Common myeloid progenitor, CD34-positive (primary cell): Measurements from ENCODE around the gene PCDH18.
"Not testable (repeated sequence)": the region's sequence is repeated elsewhere in the genome, so short reads cannot be mapped to it uniquely, and the experiment has no call there.

Source experiments
- CTCF ChIA-PET: fragments of 350-600 bp; sonication (Branson Sonifier 250); formaldehyde crosslinking; loops from one replicate; lab custom pipeline; 2021; ENCODE audit warnings: antibody characterized with exemption; lab: Charles Lee
- POLR2A ChIA-PET: fragments of 350-600 bp; sonication (Branson Sonifier 250); formaldehyde crosslinking; loops from one replicate; lab custom pipeline; 2021; ENCODE audit warnings: antibody characterized with exemption; lab: Charles Lee
- DNase-seq, 3 donors: peaks; one replicate each; pipeline versions ENCODE4 v3.0.0 to v3.0.0-alpha.2; 2013
- H3K27ac ChIP-seq, 2 experiments: 1 replicate in 1 of 2; 2 replicates in 1 of 2; pipeline ENCODE4 v1.7.0; 2013; ENCODE audit warnings: inconsistent platforms in 2 of 2, low read length in 2 of 2, mild to moderate bottlenecking in 2 of 2, low read depth in 1 of 2, moderate library complexity in 1 of 2; ENCODE audit not compliant: severe bottlenecking in 2 of 2, insufficient read depth in 1 of 2, poor library complexity in 1 of 2
- H3K27me3 ChIP-seq, 5 experiments: replicated peaks in 2 of 5; 1 replicate in 3 of 5; 2 replicates in 2 of 5; pipeline versions ENCODE4 v1.6.1 to v1.7.0; 2013; ENCODE audit warnings: low read length in 4 of 5, mild to moderate bottlenecking in 2 of 5, moderate library complexity in 2 of 5, inconsistent platforms in 1 of 5; ENCODE audit not compliant: insufficient read depth in 5 of 5, control insufficient read depth in 4 of 5
- H3K36me3 ChIP-seq, 4 experiments: 1 replicate in 2 of 4; 2 replicates in 2 of 4; pipeline versions ENCODE4 v1.6.1 to v1.7.0; 2013; ENCODE audit warnings: low read length in 3 of 4, control low read depth in 1 of 4, mild to moderate bottlenecking in 1 of 4; ENCODE audit not compliant: control insufficient read depth in 4 of 4, insufficient read depth in 4 of 4
- H3K4me1 ChIP-seq, 4 experiments: 1 replicate in 3 of 4; 2 replicates in 1 of 4; pipeline versions ENCODE4 v1.6.1 to v1.7.1; 2013; ENCODE audit warnings: low read length in 3 of 4, mild to moderate bottlenecking in 3 of 4, control low read depth in 1 of 4, inconsistent platforms in 1 of 4, moderate library complexity in 1 of 4; ENCODE audit not compliant: control insufficient read depth in 4 of 4, insufficient read depth in 4 of 4; ENCODE audit errors: control extremely low read depth in 1 of 4
- H3K4me3 ChIP-seq, 7 experiments: 1 replicate in 4 of 7; 2 replicates in 3 of 7; pipeline versions ENCODE4 v1.5.1 to v1.7.0; 2013; ENCODE audit warnings: mild to moderate bottlenecking in 7 of 7, low read length in 6 of 7, moderate library complexity in 6 of 7, inconsistent platforms in 2 of 7, low read depth in 2 of 7, control low read depth in 1 of 7; ENCODE audit not compliant: insufficient read depth in 4 of 7, control insufficient read depth in 1 of 7; ENCODE audit errors: extremely low read depth in 1 of 7
- H3K9me3 ChIP-seq, 5 experiments: 1 replicate in 4 of 5; 2 replicates in 1 of 5; pipeline versions ENCODE4 v1.6.1 to v1.7.1; 2013; ENCODE audit warnings: low read length in 4 of 5, mild to moderate bottlenecking in 2 of 5, inconsistent platforms in 1 of 5, low read depth in 1 of 5, moderate library complexity in 1 of 5; ENCODE audit not compliant: control insufficient read depth in 4 of 5, insufficient read depth in 2 of 5; ENCODE audit errors: control extremely low read depth in 1 of 5
- WGBS: methylation state at CpG from one replicate; pipeline ENCODE4 v1.1.5; 2013; ENCODE audit not compliant: insufficient coverage; 5-methylcytosine and 5-hydroxymethylcytosine counted together

Gene PCDH18

DNA sequence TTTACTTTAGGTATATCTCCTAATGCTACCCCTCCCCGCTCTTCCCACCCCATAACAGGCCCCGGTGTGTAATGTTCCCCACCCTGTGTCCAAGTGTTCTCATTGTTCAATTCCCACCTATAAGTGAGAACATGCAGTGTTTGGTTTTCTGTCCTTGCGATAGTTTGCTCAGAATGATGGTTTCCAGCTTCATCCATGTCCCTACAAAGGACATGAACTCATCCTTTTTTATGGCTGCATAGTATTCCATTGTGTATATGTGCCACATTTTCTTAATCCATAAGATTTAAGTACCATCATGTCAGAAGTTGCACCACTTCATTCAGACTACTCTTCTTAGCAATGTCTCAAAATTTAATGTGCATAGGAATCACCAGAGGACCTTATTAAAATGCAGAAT, 5.5 kb upstream of the PCDH18 start:
- POLR2A ChIA-PET, H3K27me3 ChIP-seq, H3K4me1 ChIP-seq, CTCF ChIA-PET, H3K27ac ChIP-seq, H3K9me3 ChIP-seq, DNase-seq, H3K4me3 ChIP-seq, H3K36me3 ChIP-seq: not testable (repeated sequence)
- no CpG with 5 or more reads among the region's 3 CpGs for WGBS

DNA sequence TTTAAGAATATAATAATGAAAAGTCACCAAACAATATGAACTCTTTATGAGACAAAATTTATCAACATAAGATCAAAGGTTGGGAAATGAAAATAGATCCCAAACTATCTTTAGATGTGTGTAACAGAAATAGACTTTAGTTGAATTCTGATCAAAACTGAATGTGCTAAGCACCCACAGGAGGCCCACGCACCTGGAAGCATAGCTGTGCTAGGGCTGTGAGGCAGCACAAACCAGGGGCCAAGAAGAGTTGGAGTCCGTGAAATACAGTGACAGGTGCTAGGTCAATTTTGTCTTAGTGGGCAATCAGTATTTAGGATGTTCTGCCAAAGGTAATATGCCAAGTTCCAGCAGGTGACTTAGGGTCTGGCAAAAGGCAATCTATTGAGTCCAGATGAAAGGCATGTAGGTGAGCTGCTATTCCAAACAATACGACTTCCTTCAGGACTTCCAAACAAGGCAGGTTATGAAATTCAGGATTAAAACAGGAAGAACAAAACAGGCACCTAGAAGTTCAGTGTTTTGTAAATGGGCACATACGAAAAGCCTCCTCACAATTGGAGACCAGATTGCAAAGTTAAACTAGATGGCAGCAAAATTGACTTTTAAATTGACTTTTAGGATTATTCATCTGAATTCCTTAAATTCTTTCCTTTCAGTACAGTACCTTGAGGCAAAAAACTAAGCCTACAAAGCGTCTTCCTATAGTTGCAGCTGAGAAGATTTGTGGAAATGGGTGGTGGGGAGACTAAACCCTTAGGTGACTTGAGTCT, 4.7 kb upstream of the PCDH18 start:
- H3K4me1 ChIP-seq: no peaks in the 10 kb centered on the region
- H3K9me3 ChIP-seq: no peaks in the 10 kb centered on the region
- H3K27me3 ChIP-seq: peaks cover under 1 to 10% (median 5%) of the 10 kb centered on the region in 5 experiments
- CTCF ChIA-PET: no interaction called here
- 97% methylated on average over 3 of the region's 5 CpGs for WGBS
- POLR2A ChIA-PET: no interaction called here
- DNase-seq: no peak
- no peaks in the 10 kb centered on the region for H3K36me3 ChIP-seq
- no peak overlapping the region for H3K4me3 ChIP-seq
- no peak overlapping the region for H3K27ac ChIP-seq

DNA sequence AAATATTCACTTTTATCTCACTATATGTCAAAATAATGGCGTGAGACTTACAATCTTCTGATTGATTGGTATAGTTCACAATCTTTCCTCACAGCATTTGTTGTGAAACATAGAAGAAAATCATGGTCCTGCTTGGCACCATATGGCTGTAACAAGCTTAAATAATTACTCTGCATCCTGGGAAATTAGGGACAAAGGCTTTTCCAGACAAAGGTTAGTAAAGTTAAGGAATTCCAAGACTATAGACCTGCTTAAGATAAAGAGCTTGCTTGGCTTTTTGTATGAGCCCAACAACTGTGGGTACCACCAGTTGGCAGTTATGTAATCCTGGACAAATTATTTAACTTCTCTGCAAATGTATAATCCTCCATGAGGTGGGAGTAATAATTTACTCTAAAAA, 3.4 kb upstream of the PCDH18 start:
- ChIA-PET CTCF (no interaction called here), POLR2A (no interaction called here)
- no peaks in the 10 kb centered on the region for H3K9me3 ChIP-seq

DNA sequence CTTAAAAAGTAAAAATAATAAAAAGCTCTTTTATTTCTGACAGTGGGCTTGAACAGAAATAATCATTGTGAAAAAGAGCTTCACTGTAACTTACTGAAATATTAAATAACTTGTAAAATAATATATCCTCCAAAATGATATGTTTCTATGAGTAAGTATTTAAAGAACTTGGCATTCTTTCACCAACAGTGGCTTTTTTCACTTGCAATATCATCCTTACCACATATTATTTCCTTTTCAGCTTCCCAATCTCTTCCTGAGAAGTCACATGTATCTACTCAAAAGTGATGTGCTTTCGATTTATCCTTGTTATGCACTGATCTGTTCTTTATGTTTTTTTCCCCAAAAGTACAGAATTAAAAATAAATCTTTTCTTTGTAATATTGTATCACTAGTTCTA, 2.2 kb upstream of the PCDH18 start:
- no peaks in the 10 kb centered on the region for H3K9me3 ChIP-seq
- no peak for DNase-seq
- H3K27ac ChIP-seq: no peak overlapping the region
- no peaks in the 10 kb centered on the region for H3K36me3 ChIP-seq
- CTCF ChIA-PET: no interaction called here
- POLR2A ChIA-PET: no interaction called here
- no peaks in the 10 kb centered on the region for H3K4me1 ChIP-seq
- no CpG with 5 or more reads among the region's 1 CpG for WGBS
- H3K4me3 ChIP-seq: no peak overlapping the region
- peaks cover 4 to 19% (median 11%) of the 10 kb centered on the region in 5 experiments for H3K27me3 ChIP-seq

More for the DNA sequence above, 3.4 kb upstream of the PCDH18 start:
- WGBS: no CpG with 5 or more reads among the region's 1 CpG
- Histone ChIP-seq H3K27ac (no peak overlapping the region), H3K4me3 (no peak overlapping the region), H3K27me3 (peaks cover 4 to 19% (median 11%) of the 10 kb centered on the region in 5 experiments), H3K4me1 (no peaks in the 10 kb centered on the region), H3K36me3 (no peaks in the 10 kb centered on the region)
- no peak for DNase-seq

DNA sequence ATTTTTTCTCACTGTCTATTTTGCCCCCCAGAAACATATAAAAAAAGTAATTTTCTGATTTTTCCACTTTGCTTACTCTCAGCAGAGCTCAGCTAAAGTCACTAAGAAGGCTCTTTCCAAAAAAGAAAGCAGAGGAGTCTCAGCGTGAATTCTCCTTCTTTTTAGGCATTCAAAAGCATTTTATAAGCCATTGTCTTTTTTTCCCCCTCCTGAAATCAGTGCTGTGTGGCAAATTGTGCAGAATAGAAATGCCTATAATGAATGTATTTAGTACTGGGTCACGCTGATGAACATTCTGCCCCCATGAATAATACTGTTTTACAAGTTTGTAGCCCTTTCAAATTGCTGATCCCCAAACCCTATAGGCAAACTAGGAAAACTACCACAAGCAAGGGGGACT, 1.6 kb upstream of the PCDH18 start:
- CTCF ChIA-PET: no interaction called here

DNA sequence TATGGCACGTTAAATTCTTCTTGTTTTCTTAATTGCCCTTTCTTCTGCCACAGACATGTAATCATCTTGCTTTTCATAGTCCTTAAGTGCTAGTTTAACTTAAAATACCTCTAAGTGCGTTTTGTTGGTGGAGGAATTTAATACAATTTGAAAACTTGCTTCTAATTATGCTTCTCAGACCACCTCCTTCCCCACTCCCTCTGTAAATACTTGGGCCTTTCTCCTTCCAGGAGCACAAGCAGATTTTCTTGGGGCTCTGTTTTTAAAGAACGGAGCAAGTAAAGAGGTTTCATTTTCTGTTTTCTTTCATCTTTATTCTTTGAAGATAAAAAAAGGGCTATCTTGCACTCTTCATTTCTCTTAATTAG, 559 bp upstream of the PCDH18 start:
- POLR2A ChIA-PET: no interaction called here
- Histone ChIP-seq H3K9me3 (no peaks in the 10 kb centered on the region), H3K27ac (no peak overlapping the region), H3K36me3 (no peaks in the 10 kb centered on the region), H3K4me3 (no peak overlapping the region), H3K27me3 (peaks cover 4 to 19% (median 11%) of the 10 kb centered on the region in 5 experiments), H3K4me1 (no peaks in the 10 kb centered on the region)
- CTCF ChIA-PET: no interaction called here
- no peak for DNase-seq
- 0% methylated on average over 1 of the region's 3 CpGs for WGBS

More for the DNA sequence above, 1.6 kb upstream of the PCDH18 start:
- POLR2A ChIA-PET: no interaction called here
- Histone ChIP-seq H3K27me3 (peaks cover 4 to 19% (median 11%) of the 10 kb centered on the region in 5 experiments), H3K9me3 (no peaks in the 10 kb centered on the region), H3K4me3 (no peak overlapping the region), H3K4me1 (no peaks in the 10 kb centered on the region), H3K27ac (no peak overlapping the region), H3K36me3 (no peaks in the 10 kb centered on the region)
- no CpG with 5 or more reads among the region's 2 CpGs for WGBS
- DNase-seq: no peak

DNA sequence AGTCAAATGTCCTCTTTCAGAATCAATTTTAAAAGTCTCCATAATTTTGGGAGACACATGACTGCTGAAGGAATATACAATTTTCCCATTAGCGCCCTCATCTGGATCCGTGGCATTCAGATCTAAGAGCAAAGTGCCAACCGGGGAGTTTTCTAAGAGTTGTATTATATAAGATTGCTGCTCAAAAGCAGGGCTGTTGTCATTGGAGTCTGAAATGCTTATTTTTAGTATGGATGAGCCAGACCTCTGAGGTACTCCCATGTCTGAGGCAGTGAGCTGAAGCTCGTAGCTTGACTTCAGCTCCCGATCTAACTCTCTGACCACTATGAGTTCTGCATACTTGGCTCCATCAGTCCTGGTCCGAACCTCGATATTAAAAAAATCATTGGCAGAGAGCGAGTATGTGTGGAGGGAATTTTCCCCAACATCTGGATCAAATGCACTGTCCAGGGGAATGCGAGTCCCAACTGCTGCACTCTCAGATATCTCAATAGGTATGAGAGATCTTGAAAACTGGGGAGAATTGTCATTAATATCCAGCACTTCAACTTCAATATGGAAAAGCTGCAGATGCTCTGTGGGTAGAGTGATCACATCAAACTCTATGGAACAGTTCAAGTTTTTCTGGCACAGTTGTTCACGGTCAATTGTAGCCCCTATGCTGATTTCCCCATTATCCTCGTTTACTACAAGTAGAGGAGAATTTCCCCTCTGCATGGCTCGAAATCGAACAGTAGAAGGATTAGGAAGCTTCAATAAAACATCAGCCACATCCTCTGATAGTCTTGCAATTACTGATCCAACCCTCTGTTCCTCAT, 917 bp downstream of the PCDH18 start:
- Histone ChIP-seq H3K27me3 (peaks cover 4 to 19% (median 11%) of the 10 kb centered on the region in 5 experiments), H3K27ac (no peak overlapping the region), H3K4me1 (no peaks in the 10 kb centered on the region), H3K36me3 (no peaks in the 10 kb centered on the region), H3K4me3 (no peak overlapping the region), H3K9me3 (no peaks in the 10 kb centered on the region)
- WGBS: 30% methylated on average over 9 of the region's 13 CpGs
- ChIA-PET POLR2A (no interaction called here), CTCF (no interaction called here)
- DNase-seq: no peak
